CD14-positive monocyte (primary cell): Measurements from ENCODE around the gene SLC1A2. TPM values are rescaled to one million over a fixed set of nuclear protein-coding genes. Genes with fewer than 3 reads are reported as not detected.

Experiments used
- DNase-seq, 3 donors: peaks; one replicate each; pipeline ENCODE4 v3.0.0-alpha.2; 2011 to 2022
- H2AFZ ChIP-seq: 2 replicates; pipeline ENCODE4 v1.6.0; 2012; ENCODE audit warnings: mild to moderate bottlenecking, low read depth, low read length, inconsistent platforms; ENCODE audit not compliant: insufficient read depth, poor library complexity, severe bottlenecking
- H3K27ac ChIP-seq, 2 donors: 1 replicate in 1 of 2; 2 replicates in 1 of 2; pipeline ENCODE4 v1.5.1; 2012 to 2013; ENCODE audit warnings: low read length in 2 of 2, control low read depth in 1 of 2, inconsistent platforms in 1 of 2, low read depth in 1 of 2, mild to moderate bottlenecking in 1 of 2
- H3K27me3 ChIP-seq, 2 donors: one replicate each; pipeline versions ENCODE4 v1.6.0 to v1.6.1; 2011 to 2013; ENCODE audit warnings: low read length in 2 of 2; ENCODE audit not compliant: control insufficient read depth in 2 of 2, insufficient read depth in 2 of 2
- H3K36me3 ChIP-seq, 2 donors: replicated peaks in 1 of 2; 1 replicate in 1 of 2; 2 replicates in 1 of 2; pipeline versions ENCODE4 v1.5.1 to v1.6.1; 2012 to 2013; ENCODE audit warnings: low read length in 2 of 2, control low read depth in 1 of 2, inconsistent platforms in 1 of 2, mild to moderate bottlenecking in 1 of 2; ENCODE audit not compliant: insufficient read depth in 2 of 2, control insufficient read depth in 1 of 2
- H3K4me1 ChIP-seq, 2 donors: 1 replicate in 1 of 2; 2 replicates in 1 of 2; pipeline versions ENCODE4 v1.5.1 to v1.6.1; 2012 to 2013; ENCODE audit warnings: low read length in 2 of 2, control low read depth in 1 of 2, inconsistent platforms in 1 of 2, mild to moderate bottlenecking in 1 of 2, moderate library complexity in 1 of 2; ENCODE audit not compliant: insufficient read depth in 2 of 2, control insufficient read depth in 1 of 2
- H3K4me2 ChIP-seq: replicated peaks from 2 replicates; pipeline ENCODE3; 2012; ENCODE audit warnings: low read length, moderate library complexity, mild to moderate bottlenecking; ENCODE audit not compliant: poor library complexity, severe bottlenecking; ENCODE audit errors: extremely low read depth
- H3K4me3 ChIP-seq, 3 experiments: fragments of 200-600 bp in 1 of 3; sonication (generic) in 1 of 3; replicated peaks in 1 of 3; 1 replicate in 2 of 3; 2 replicates in 1 of 3; pipeline ENCODE4 v1.5.1; 2011 to 2013; ENCODE audit warnings: low read length in 3 of 3, mild to moderate bottlenecking in 3 of 3, control low read depth in 2 of 3, low read depth in 2 of 3, inconsistent platforms in 1 of 3, moderate library complexity in 1 of 3
- H3K79me2 ChIP-seq: 2 replicates; pipeline ENCODE4 v1.6.0; 2012; ENCODE audit warnings: mild to moderate bottlenecking, control low read depth, inconsistent platforms, low read length, moderate library complexity; ENCODE audit not compliant: insufficient read depth
- H3K9ac ChIP-seq: 2 replicates; pipeline ENCODE4 v1.6.0; 2017; ENCODE audit warnings: low read length, mild to moderate bottlenecking; ENCODE audit not compliant: insufficient read depth, poor library complexity, severe bottlenecking
- H3K9me3 ChIP-seq, 2 donors: replicated peaks in 1 of 2; 1 replicate in 1 of 2; 2 replicates in 1 of 2; pipeline versions ENCODE4 v1.5.1 to v1.6.1; 2012 to 2013; ENCODE audit warnings: low read length in 2 of 2, control low read depth in 1 of 2; ENCODE audit not compliant: control insufficient read depth in 1 of 2, insufficient read depth in 1 of 2
- H4K20me1 ChIP-seq: 2 replicates; pipeline ENCODE4 v1.6.0; 2012; ENCODE audit warnings: mild to moderate bottlenecking, low read length, control low read depth, moderate library complexity; ENCODE audit not compliant: insufficient read depth
- H3K27ac Mint-ChIP-seq, 7 donors: one replicate each; pipeline ENCODE4 v1.8.0; 2020; ENCODE audit warnings: mild to moderate bottlenecking in 7 of 7, mixed read lengths in 7 of 7, moderate library complexity in 6 of 7, inconsistent platforms in 2 of 7
- H3K27me3 Mint-ChIP-seq, 3 donors: one replicate each; pipeline ENCODE4 v1.8.0; 2021 to 2022; ENCODE audit warnings: low read depth in 3 of 3, mild to moderate bottlenecking in 3 of 3, mixed read lengths in 3 of 3, moderate library complexity in 3 of 3, inconsistent platforms in 1 of 3
- H3K36me3 Mint-ChIP-seq, 2 donors: one replicate each; pipeline ENCODE4 v1.8.0; 2020; ENCODE audit warnings: mixed read lengths in 2 of 2, inconsistent platforms in 1 of 2, mild to moderate bottlenecking in 1 of 2
- H3K4me1 Mint-ChIP-seq: one replicate; pipeline ENCODE4 v1.8.0; 2020; ENCODE audit warnings: mild to moderate bottlenecking, mixed read lengths
- H3K4me3 Mint-ChIP-seq, 2 donors: one replicate each; pipeline ENCODE4 v1.8.0; 2020; ENCODE audit warnings: mild to moderate bottlenecking in 2 of 2, mixed read lengths in 2 of 2, moderate library complexity in 1 of 2
- H3K9me3 Mint-ChIP-seq, 7 donors: one replicate each; pipeline ENCODE4 v1.8.0; 2020 to 2022; ENCODE audit warnings: mixed read lengths in 7 of 7, mild to moderate bottlenecking in 6 of 7, moderate library complexity in 6 of 7, inconsistent platforms in 2 of 7
- WGBS: methylation state at CpG from one replicate; pipeline ENCODE4 v1.1.5; 2013; ENCODE audit warnings: missing lambda C conversion rate; ENCODE audit not compliant: insufficient coverage; 5-methylcytosine and 5-hydroxymethylcytosine counted together
- intact Hi-C, 2 donors: fragments of 100-400 bp; cut with micrococcal nuclease; formaldehyde crosslinking; loops; one replicate each; pipeline versions ENCODE4 v1.15.0 to v1.15.1; 2023
- polyA minus RNA-seq: library from RNA; depleted of rRNA, polyadenylated mRNA; stranded (reverse); fragments of >200 nt; gene quantifications from 2 replicates; pipeline ENCODE4 v1.2.3, GENCODE V29; 2012
- polyA plus RNA-seq, 3 donors: library from polyadenylated mRNA; depleted of rRNA in 1 of 3; unstranded in 2 of 3; stranded (reverse) in 1 of 3; fragments of 300-500 nt in 2 of 3; fragments of >200 nt in 1 of 3; fragmentation: Illumina TruSeq in 2 of 3; gene quantifications; 1 replicate in 2 of 3; 2 replicates in 1 of 3; pipeline ENCODE4 v1.2.3, GENCODE V29; 2012 to 2021
- total RNA-seq, 12 experiments: library from RNA in 1 of 12; stranded (reverse) in 1 of 12; fragments of 120-200 nt in 1 of 12; gene quantifications; one replicate each; pipeline ENCODE4 v1.2.4 and lab custom pipeline; 2013 to 2026; ENCODE audit warnings: mixed read lengths in 6 of 12, inconsistent platforms in 1 of 12
- TF ChIP-seq, protein P1 (sequence below): fragments of 200-600 bp; IDR thresholded peaks from one replicate; pipeline ENCODE4 v1.8.0; 2022; ENCODE audit warnings: antibody characterized with exemption, mild to moderate bottlenecking

Gene SLC1A2
- total RNA-seq (2013): 2.8 TPM
- polyA plus RNA-seq (under 1 TPM in 1 of 3 donors, not detected in 2; 0.07 TPM), polyA minus RNA-seq (0.56 TPM in 1 of 2 replicates, not detected in the other), total RNA-seq (lab: John Stamatoyannopoulos, UW) (7.9 to 233 (median 34.9) reads per million in 11 experiments)

DNA sequence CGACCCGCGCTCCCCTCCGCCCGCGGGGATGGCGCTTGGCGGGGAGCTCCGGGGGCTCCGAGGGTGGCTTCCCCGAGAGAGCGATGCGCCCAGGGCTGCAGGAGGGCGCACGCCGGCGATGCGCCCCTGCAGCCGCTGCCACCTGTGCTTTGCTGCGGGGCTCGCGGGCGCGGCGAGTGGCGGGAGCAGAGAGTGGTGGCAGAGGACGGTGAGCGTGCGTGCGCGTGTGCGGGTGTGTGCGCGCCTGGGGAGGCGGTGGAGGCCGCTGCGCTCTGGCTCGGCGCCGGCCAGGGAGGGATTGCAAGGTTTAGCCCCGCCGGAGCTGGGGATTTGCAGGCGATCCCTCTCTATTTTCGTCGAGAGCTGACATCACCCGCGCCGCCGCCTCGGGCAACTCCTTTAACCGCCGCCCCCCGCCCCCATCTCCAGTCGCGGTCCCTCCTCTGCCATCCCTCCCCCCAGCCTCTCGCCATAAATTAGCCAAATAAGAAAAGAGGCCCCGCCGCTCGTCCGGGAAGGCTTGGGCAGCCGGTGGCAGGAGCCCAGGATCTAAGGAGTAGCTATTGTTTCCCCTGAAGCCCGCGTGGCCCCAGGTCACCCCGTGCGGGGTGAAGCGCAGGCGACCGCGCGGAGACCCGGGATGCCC lies at the start of gene SLC1A2:
TSS of gene SLC1A2 (minus strand) at position 375 of the 646 bp plus-strand sequence. CDS start 592 bp downstream, outside the sequence.
- H3K27ac Mint-ChIP-seq: peak within 1 kb of the TSS in 1 of 7 donors; percentile 30
- H3K4me1 Mint-ChIP-seq: peaks cover 15% of the 10 kb centered on the region
- TF ChIP-seq, protein P1, sequence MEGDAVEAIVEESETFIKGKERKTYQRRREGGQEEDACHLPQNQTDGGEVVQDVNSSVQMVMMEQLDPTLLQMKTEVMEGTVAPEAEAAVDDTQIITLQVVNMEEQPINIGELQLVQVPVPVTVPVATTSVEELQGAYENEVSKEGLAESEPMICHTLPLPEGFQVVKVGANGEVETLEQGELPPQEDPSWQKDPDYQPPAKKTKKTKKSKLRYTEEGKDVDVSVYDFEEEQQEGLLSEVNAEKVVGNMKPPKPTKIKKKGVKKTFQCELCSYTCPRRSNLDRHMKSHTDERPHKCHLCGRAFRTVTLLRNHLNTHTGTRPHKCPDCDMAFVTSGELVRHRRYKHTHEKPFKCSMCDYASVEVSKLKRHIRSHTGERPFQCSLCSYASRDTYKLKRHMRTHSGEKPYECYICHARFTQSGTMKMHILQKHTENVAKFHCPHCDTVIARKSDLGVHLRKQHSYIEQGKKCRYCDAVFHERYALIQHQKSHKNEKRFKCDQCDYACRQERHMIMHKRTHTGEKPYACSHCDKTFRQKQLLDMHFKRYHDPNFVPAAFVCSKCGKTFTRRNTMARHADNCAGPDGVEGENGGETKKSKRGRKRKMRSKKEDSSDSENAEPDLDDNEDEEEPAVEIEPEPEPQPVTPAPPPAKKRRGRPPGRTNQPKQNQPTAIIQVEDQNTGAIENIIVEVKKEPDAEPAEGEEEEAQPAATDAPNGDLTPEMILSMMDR: no peak
- Histone ChIP-seq H4K20me1 (no peaks in the 10 kb centered on the region), H3K36me3 (no peaks in the 10 kb centered on the region), H2AFZ (no peak within 1 kb of the TSS), H3K79me2 (no peaks in the 10 kb centered on the region), H3K4me3 (peak within 1 kb of the TSS in 1 of 3 experiments; percentile 40), H3K9me3 (peaks cover 3 to 6% of the 10 kb centered on the region in 2 donors), H3K4me2 (peak within 1 kb of the TSS; percentile 60), H3K27me3 (peaks cover 87 to 98% of the 10 kb centered on the region in 2 donors), H3K4me1 (peaks cover 11 to 18% of the 10 kb centered on the region in 2 donors), H3K9ac (no peak within 1 kb of the TSS), H3K27ac (no peak within 1 kb of the TSS)
- no peak for DNase-seq
- peak within 1 kb of the TSS; percentile 14 to 88 for H3K4me3 Mint-ChIP-seq
- peaks cover 0 to 3% of the 10 kb centered on the region in 2 donors for H3K36me3 Mint-ChIP-seq
- intact Hi-C loops: no loop called here
- under 1% methylated on average over 68 of the region's 71 CpGs for WGBS
- H3K9me3 Mint-ChIP-seq: peaks cover 0 to 10% (median 3%) of the 10 kb centered on the region in 7 donors
- peaks cover 89 to 98% (median 94%) of the 10 kb centered on the region in 3 donors for H3K27me3 Mint-ChIP-seq

DNA sequence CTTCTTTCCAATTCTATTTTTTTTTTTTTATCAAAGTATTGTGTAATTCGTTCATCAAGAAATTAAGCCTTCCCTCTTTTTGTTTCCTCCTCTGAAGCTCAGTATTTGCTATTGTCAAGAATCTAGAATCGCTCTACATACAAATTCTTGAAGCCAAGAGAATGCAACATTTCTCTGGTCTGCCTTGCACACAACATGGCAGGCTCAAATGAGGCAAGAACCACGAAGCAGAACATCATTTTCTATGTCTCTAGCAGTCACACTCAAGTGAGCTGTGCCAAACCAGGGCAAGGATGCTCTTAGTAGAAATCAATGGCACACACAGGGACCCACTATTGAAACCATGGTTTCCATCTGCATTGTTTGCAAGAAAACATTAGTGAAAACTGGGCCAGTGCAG lies 46.7 kb upstream of the SLC1A2 start:
- DNase-seq: no peak
- no peaks in the 10 kb centered on the region for H3K9me3 ChIP-seq
- no peaks in the 10 kb centered on the region for H3K27me3 ChIP-seq
- H3K4me1 Mint-ChIP-seq: no peaks in the 10 kb centered on the region
- TF ChIP-seq, protein P1: no peak
- H3K79me2 ChIP-seq: no peaks in the 10 kb centered on the region
- intact Hi-C loops: no loop called here
- H3K9me3 Mint-ChIP-seq: peaks cover 0 to 2% (median 0%) of the 10 kb centered on the region in 7 donors
- H3K36me3 Mint-ChIP-seq: no peaks in the 10 kb centered on the region
- H2AFZ ChIP-seq: no peak overlapping the region
- no peak overlapping the region for H3K4me3 Mint-ChIP-seq
- no peaks in the 10 kb centered on the region for H3K4me1 ChIP-seq
- peaks cover 5 to 16% (median 13%) of the 10 kb centered on the region in 3 donors for H3K27me3 Mint-ChIP-seq
- H3K9ac ChIP-seq: no peak overlapping the region
- H3K27ac ChIP-seq: no peak overlapping the region
- H3K4me2 ChIP-seq: no peak overlapping the region
- 96% methylated on average over 2 of the region's 3 CpGs for WGBS
- no peaks in the 10 kb centered on the region for H4K20me1 ChIP-seq
- no peaks in the 10 kb centered on the region for H3K36me3 ChIP-seq
- no peak overlapping the region for H3K4me3 ChIP-seq
- H3K27ac Mint-ChIP-seq: no peak overlapping the region
